Activated CD4-positive, alpha-beta T cell treated with anti-CD3 and anti-CD28 coated beads, Interleukin-2, amount 50 U/mL, for 24 hours (primary cell): ENCODE results near the gene NLRP12.
A peak's percentile ranks its signal among the peaks of the same experiment; 100 is the strongest.
"Not testable (repeated sequence)": the region's sequence is repeated elsewhere in the genome, so short reads cannot be mapped to it uniquely, and the experiment has no call there.

ENCODE experiments used
- DNase-seq, 2 donors: peaks; one replicate each; pipeline ENCODE4 v3.0.0-alpha.2; 2020; ENCODE audit warnings: low read depth in 1 of 2, low spot score in 1 of 2

NLRP12 gene

GRCh38 chr19:53824134-53824611 lies at the start of gene NLRP12:
NLRP12 (minus strand) TSS chr19:53824314; CDS start chr19:53824174, 140 bp downstream.
- no peak for DNase-seq

- no peak for DNase-seq
Measured at GRCh38 chr19:53872762-53873161, 48.6 kb upstream of the NLRP12 start.

GRCh38 chr19:53871454-53871853 lies 47.3 kb upstream of the NLRP12 start:
- no peak for DNase-seq

GRCh38 chr19:53870485-53870844 lies 46.4 kb upstream of the NLRP12 start:
- no peak for DNase-seq

- DNase-seq, result not testable (repeated sequence)
Measured at GRCh38 chr19:53869805-53870484, 45.8 kb upstream of the NLRP12 start.

- DNase-seq, result peak; percentile 53 to 65
Measured at GRCh38 chr19:53868892-53869804, 45.0 kb upstream of the NLRP12 start.

- DNase-seq, result no peak
Measured at GRCh38 chr19:53868091-53868891, 44.2 kb upstream of the NLRP12 start.

- peak; percentile 97 for DNase-seq
Measured at GRCh38 chr19:53867225-53868090, 43.3 kb upstream of the NLRP12 start, which contains the start of gene MYADM. MYADM (plus strand) TSS chr19:53867883; CDS start chr19:53873530, 5,647 bp downstream.

- DNase-seq, result no peak
Measured at GRCh38 chr19:53866865-53867224, 42.7 kb upstream of the NLRP12 start.

- no peak for DNase-seq
Measured at GRCh38 chr19:53865918-53866864, 42.1 kb upstream of the NLRP12 start.

GRCh38 chr19:53865523-53865917 lies 41.4 kb upstream of the NLRP12 start:
- no peak for DNase-seq

GRCh38 chr19:53864308-53864836 lies 40.3 kb upstream of the NLRP12 start:
- no peak for DNase-seq

GRCh38 chr19:53853707-53854106 lies 29.6 kb upstream of the NLRP12 start:
- no peak for DNase-seq

GRCh38 chr19:53849237-53849676 lies 25.1 kb upstream of the NLRP12 start:
- DNase-seq, result no peak

- DNase-seq, result no peak
Measured at GRCh38 chr19:53847555-53847954, 23.4 kb upstream of the NLRP12 start.

- no peak for DNase-seq
Measured at GRCh38 chr19:53844849-53845246, 20.7 kb upstream of the NLRP12 start.

GRCh38 chr19:53840914-53841313 lies 16.8 kb upstream of the NLRP12 start:
- not testable (repeated sequence) for DNase-seq

- not testable (repeated sequence) for DNase-seq
Measured at GRCh38 chr19:53840241-53840640, 16.1 kb upstream of the NLRP12 start.

GRCh38 chr19:53838446-53838845 lies 14.3 kb upstream of the NLRP12 start:
- DNase-seq, result not testable (repeated sequence)
